ENCODE measurements around the gene SNTA1.

SNTA1 gene

GRCh38 chr20:33372993-33373441 lies 70.5 kb downstream of the SNTA1 start:
- H3K27ac ChIP-seq, result no peak overlapping the region

GRCh38 chr20:33370291-33370690 lies 73.3 kb downstream of the SNTA1 start:
- H3K27me3 ChIP-seq, result no peaks in the 10 kb centered on the region
- no peak for DNase-seq
- peaks cover 68 to 93% (median 80%) of the 10 kb centered on the region in 3 donors for H3K36me3 ChIP-seq
- no peaks in the 10 kb centered on the region for H3K4me1 ChIP-seq
- H3K4me3 ChIP-seq, result no peak overlapping the region
- intact Hi-C loops (cut with DNase I; ENCODE audit: low total_unique reads), result no loop called here
- no peaks in the 10 kb centered on the region for H3K9me3 ChIP-seq
- no peak for TF ChIP-seq CTCF (IDR thresholded peaks at IDR 0.05)
- H3K27ac ChIP-seq, result no peak overlapping the region

More at GRCh38 chr20:33372993-33373441, 70.5 kb downstream of the SNTA1 start:
- TF ChIP-seq CTCF (IDR thresholded peaks at IDR 0.05), result no peak
- Histone ChIP-seq H3K4me1 (no peaks in the 10 kb centered on the region), H3K27me3 (no peaks in the 10 kb centered on the region), H3K36me3 (peaks cover 71 to 80% (median 76%) of the 10 kb centered on the region in 3 donors), H3K9me3 (no peaks in the 10 kb centered on the region), H3K4me3 (no peak overlapping the region)
- no peak for DNase-seq
- intact Hi-C loops (cut with DNase I; ENCODE audit: low total_unique reads), result no loop called here

- intact Hi-C loops (cut with DNase I; ENCODE audit: low total_unique reads), result no loop called here
- H3K4me1 ChIP-seq, result no peaks in the 10 kb centered on the region
- H3K4me3 ChIP-seq, result no peak overlapping the region
- H3K27me3 ChIP-seq, result no peaks in the 10 kb centered on the region
- no peak for DNase-seq
- H3K27ac ChIP-seq, result no peak overlapping the region
- no peaks in the 10 kb centered on the region for H3K9me3 ChIP-seq
- no peak for TF ChIP-seq CTCF (IDR thresholded peaks at IDR 0.05)
- H3K36me3 ChIP-seq, result peaks cover 84 to 98% (median 86%) of the 10 kb centered on the region in 3 donors
These were observed 80.7 kb downstream of the SNTA1 start for GRCh38 chr20:33362898-33363297.

- H3K36me3 ChIP-seq, result peaks cover 66 to 89% (median 77%) of the 10 kb centered on the region in 3 donors
- no peaks in the 10 kb centered on the region for H3K4me1 ChIP-seq
- intact Hi-C loops (cut with DNase I; ENCODE audit: low total_unique reads), result no loop called here
- DNase-seq, result no peak
- no peaks in the 10 kb centered on the region for H3K27me3 ChIP-seq
- no peak overlapping the region for H3K4me3 ChIP-seq
- no peak overlapping the region for H3K27ac ChIP-seq
- TF ChIP-seq CTCF (IDR thresholded peaks at IDR 0.05), result no peak
- no peaks in the 10 kb centered on the region for H3K9me3 ChIP-seq
These were observed 83.9 kb downstream of the SNTA1 start for GRCh38 chr20:33359399-33360261.

Measured in tibial artery (tissue), 4 donors.